ENCODE measurements around the gene SLAIN1.

- no peak for TF ChIP-seq CTCF (IDR thresholded peaks at IDR 0.05)
- TF ChIP-seq POLR2A (IDR thresholded peaks at IDR 0.05): no peak
Measured at GRCh38 chr13:77807431-77808135, 110.1 kb downstream of the SLAIN1 start.
